GM19025 (cell line): ENCODE results near the gene KCNQ2.

Experiments
- ATAC-seq: cut with Tn5 transposase; IDR thresholded peaks from one replicate; pipeline ENCODE4 v1.9.1; 2021; ENCODE audit warnings: mild to moderate bottlenecking, low read depth, moderate library complexity; ENCODE audit not compliant: unreplicated experiment

The KCNQ2 gene

GRCh38 chr20:63377951-63378381, 94.5 kb downstream of the KCNQ2 start:
- no peak for ATAC-seq

DNA sequence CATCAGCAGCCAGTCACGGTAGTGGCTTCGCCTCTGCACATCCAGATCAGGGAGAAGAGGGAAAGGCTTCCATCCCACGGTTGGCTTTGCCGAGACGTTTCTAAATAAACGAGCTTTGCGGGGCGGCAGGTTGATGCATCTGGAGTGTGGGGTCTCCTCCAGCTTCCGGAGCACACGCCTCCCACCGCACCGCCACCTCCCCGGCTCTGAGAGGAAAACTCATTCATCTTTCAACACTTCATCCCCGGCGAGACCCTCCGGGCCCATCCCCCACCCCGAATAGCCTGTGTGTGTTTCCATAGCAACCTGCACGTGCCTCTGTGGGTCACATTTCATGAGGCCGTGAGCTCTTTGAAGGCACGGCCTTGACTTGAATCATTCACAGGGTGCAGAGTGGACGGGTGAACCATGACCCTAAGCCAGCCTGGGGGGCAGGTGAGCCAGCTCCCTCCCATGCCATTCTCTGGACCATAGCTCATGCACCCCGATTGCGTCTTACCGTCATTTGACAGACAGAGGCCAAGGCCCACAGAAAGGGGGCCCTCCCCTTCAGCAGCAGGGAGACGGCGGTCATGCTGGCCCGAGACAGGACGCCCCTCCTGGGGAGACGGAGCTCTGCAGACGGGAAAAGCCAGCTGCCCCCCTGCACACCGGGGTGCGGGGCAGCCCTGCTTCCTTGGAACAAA, 95.1 kb downstream of the KCNQ2 start:
- ATAC-seq = no peak

- no peak for ATAC-seq
These were observed 95.9 kb downstream of the KCNQ2 start for GRCh38 chr20:63376283-63377250.

GRCh38 chr20:63375438-63375837, 97.0 kb downstream of the KCNQ2 start:
- ATAC-seq = no peak

DNA sequence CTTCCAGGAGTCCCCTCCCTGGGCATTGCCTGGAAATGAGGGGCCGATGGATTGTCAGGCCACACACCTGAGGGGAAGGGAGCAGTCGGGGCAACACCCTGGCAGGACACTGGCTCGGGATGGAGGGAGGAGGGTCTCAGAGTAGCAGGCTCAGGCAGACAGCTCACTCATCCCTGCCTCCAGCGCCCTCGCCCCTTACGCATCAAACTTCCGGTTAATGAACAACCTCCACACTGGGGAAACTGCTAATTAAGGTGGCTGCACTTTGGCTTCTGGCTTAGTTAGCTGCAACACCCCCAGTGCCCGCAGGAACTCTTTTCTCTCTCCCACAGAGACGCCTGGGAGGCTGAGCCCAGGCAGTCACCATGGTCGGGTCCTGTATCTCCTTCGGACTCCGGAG, 98.0 kb downstream of the KCNQ2 start:
- no peak for ATAC-seq

GRCh38 chr20:63373996-63374395, 98.5 kb downstream of the KCNQ2 start:
- ATAC-seq = no peak

- no peak for ATAC-seq
These were observed 99.2 kb downstream of the KCNQ2 start for GRCh38 chr20:63372971-63373885.

GRCh38 chr20:63371291-63371865, 101.1 kb downstream of the KCNQ2 start:
- no peak for ATAC-seq

GRCh38 chr20:63370618-63371187, 101.8 kb downstream of the KCNQ2 start:
- ATAC-seq = no peak

DNA sequence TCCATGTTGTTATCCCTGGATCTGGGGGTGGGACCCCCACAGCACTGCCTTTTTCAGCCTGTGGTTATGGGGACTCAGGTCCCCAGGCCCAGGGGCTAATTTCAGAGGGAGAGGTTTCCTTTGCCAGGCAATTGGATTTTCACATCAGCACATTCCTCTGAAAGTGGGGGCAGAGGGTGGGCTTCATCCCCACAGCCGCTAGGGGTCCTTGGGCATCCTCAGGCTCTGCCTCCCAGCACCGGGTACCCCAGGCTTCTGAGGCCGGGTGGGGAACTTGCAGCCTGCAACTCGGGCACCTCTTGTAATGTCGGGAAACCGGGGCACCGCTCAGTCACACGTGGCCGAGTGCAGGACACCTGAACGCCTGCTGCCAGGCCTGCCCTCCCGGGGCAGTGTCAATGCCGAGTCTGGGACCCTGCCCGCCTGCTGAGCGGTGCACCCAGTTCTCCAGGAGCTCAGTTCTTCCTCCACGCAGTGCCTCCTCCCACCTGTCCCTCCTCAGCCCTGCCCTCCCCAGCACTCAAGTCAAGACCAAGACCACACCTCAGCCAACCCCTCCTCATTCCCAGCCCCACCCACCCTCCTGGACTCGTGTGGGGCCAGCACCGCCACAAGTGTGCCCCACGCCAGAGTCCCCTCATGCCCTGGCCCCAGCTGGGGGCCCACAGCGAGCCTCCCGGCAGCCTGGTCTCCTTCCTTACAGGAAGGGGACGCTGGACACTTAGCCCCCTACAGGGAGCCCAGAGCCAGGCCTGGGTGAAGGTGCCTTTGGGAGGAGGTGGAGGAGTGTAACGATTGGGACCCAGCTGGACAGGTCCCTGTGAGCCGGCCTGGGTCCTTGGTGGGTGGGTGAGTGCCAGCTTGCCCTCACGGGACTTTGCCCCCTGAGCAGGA, 102.5 kb downstream of the KCNQ2 start:
- no peak for ATAC-seq

DNA sequence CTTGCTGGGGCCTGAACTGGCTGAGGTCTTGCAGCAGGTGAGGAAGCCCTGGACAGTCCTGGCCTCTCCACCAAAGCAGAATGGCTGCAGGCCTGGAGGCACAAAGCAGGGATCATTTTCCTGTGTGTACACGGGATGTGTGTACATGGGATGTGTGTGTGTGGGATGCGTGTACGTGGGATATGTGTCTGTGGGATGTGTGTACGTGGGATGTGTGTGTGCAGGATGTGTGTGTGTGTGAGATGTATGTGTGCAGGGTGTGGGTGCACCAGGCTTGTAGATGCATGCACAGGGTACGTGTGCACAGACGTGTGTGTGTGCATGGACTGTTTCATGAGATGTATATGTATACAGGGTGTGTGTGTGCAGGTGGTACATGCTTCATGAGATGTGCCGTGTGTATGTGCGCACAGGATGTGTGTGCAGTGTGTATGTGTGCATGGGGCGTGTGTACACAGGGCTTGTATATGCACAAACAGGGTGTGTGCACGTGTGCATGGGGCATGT, 103.4 kb downstream of the KCNQ2 start:
- ATAC-seq = no peak

DNA sequence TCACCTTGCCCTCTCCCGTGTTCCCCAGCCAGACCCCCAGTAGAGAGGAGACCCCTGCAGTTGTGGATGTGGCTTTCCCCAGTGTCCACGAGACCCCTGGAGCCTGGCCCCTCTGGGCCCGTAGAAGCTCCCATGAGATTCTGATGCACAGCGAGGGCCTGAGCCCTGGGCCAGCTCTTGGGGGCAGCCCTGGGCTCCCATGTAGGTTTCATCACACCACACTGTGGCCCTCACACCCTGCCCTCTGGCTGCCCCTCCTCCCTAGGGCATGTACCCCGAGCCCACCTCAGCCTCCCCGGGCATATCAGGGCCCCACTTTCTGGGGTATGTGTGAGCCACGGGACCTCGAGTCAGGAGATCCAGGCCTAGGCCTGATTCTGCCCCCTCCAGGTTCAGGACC, 104.3 kb downstream of the KCNQ2 start:
- no peak for ATAC-seq

DNA sequence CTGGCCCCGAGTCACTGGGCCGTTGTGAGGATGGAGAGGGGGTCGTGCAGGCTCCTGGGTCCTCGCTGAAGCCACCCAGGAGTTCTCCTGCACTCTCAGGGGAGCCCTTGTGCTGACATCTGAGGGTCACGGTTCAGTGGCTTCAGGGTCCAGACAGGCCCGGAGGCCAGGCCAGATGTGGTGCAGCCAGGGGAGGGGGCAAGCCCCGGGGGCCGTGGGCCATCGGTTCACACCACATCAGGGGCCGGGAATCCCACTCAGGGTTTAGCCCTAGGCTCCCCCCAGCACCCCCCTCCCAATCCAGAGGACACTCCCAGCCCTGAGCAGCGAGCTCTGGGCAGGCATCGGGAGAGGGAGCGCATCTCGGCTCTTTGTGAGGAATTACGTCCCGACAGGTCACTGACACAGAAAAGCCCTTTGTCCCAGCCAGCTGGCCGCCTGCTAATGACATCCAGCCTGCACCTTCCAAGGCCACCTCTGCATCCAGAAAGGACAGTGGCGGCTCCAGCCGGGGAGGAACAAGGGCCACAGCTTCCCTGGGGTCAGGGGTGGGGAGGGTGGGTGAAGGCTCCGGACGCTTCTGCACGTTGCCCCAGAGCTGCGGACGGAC, 104.9 kb downstream of the KCNQ2 start:
- ATAC-seq = no peak

GRCh38 chr20:63366390-63367365, 105.8 kb downstream of the KCNQ2 start:
- ATAC-seq = no peak

- no peak for ATAC-seq
These were observed 106.7 kb downstream of the KCNQ2 start for GRCh38 chr20:63365601-63366389.

DNA sequence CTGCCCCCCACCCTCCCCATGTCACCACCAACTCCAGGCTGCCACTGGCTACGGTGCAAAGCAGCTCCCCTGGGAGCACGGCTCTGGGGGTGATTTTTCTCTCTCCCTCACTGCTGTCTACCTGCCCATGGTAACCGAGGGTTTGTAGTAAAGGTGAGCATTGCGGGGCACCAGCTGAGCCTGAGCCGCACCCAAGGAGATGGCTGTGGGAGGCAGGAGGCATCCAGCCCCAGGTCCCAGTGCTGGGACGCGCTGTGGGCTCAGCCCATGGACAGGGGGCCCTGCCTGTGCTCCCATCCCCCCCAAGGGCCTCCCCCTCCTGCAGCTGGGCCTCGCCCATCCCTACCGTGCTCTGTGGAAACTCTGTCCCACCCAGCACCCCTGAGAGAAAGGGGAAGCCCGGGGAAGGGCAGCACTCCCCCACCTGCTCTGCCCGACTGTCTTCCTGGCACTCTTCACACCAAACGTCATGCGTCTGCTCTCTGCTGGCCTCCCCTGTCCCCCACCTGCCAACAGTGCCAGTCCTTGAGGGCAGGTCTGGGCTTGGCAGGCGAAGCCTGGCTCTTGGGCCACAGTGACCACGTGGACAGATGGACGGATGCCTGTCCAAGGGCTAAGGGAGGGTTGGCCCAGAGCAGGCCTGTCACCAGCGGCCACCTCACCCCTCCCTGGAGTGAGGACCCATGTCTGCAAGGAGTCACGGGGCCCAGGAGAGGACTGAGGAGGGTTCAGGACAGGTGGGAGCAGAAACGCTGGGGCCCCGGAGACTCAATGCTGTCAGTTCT, 107.5 kb downstream of the KCNQ2 start:
- no peak for ATAC-seq
